Glomerular visceral epithelial cell (primary cell): ENCODE results near the gene INTS15.

Experiments used
- DNase-seq: peaks from one replicate; pipeline ENCODE4 v3.0.0-alpha.2; 2016; ENCODE audit errors: extremely low spot score

Gene INTS15

GRCh38 chr7:6656413-6656812 lies 66.6 kb downstream of the INTS15 start:
- DNase-seq = no peak
